Brain microvascular endothelial cell (primary cell): ENCODE measurements around the gene ASIP.
"Not testable (repeated sequence)": the region's sequence is repeated elsewhere in the genome, so short reads cannot be mapped to it uniquely, and the experiment has no call there.

ENCODE experiments used
- DNase-seq: peaks from one replicate; pipeline ENCODE4 v3.0.0-alpha.2; 2020
- H3K27ac ChIP-seq: fragments of 250-450 bp; sonication (Bioruptor Pico); 2 replicates; pipeline ENCODE4 v1.5.1; 2020; ENCODE audit warnings: mild to moderate bottlenecking, moderate library complexity
- H3K27me3 ChIP-seq: fragments of 250-450 bp; sonication (Bioruptor Pico); replicated peaks from 2 replicates; pipeline ENCODE4 v1.5.1; 2020; ENCODE audit warnings: mild to moderate bottlenecking
- H3K36me3 ChIP-seq: fragments of 250-450 bp; sonication (Bioruptor Pico); replicated peaks from 2 replicates; pipeline ENCODE4 v1.5.1; 2020; ENCODE audit warnings: mild to moderate bottlenecking
- H3K4me3 ChIP-seq: 2 replicates; pipeline ENCODE4 v1.5.1; 2011; ENCODE audit warnings: low read depth, mild to moderate bottlenecking, control low read depth, low read length, moderate library complexity
- CTCF ChIP-seq: IDR thresholded peaks from 2 replicates; pipeline ENCODE4 v1.5.1; 2011; ENCODE audit warnings: low read depth, mild to moderate bottlenecking, moderate library complexity, low read length, control low read depth, inconsistent platforms; ENCODE audit errors: missing control alignments
- in situ Hi-C: cut with HindIII; loops from 2 replicates; pipeline ENCODE4 v1.10.0; 2017; ENCODE audit warnings: low sequenced_read_pairs, low pct_ligation_motif_present

The ASIP gene

DNA sequence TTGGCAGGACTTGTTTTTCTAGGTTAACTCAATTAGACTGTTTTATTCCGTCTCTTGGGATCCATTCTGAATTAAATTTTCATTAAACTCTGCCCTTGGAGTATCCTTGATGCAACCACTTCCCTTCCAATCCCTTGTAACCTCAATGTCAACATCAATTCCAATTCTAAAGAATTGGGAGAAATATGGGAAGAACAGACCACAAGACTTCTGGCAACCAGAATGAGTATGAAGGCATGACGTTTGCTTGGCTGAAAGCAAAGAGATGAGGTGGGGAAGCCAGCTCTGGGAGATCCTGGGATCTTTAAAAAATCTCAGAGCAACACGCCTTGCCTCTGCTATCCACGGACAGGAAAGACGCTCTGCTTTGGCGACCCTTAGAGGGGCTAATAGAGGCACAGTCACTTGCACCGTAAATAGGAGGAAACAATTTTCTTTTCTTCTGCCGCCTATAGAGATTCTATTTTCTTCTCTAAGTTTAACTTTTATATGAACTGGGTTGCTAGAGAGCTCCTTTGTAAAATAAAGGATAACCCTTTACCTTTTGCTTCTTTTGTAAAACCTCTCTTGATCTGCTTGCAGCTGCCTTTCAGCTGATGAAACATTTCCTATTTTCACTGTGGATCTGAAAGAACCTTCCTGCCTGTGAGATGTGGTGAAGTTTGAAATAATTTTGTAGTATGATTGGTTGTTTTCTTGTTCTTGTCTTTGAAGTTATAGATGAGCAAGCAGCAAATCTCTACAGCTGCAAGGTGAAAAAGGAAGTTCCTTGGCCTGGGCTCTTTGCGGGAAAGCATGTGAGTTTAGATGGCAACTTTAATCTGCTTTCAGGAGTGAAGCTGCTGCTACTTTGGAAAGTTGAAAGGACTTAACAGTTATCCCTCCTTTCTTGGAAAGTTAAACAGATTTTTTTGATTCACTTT, at the start of gene ASIP:
ASIP (plus strand) TSS at position 731 of the 923 bp plus-strand sequence. CDS start 18,952 bp downstream, outside the sequence.
- Histone ChIP-seq H3K27ac (no peak within 1 kb of the TSS), H3K4me3 (no peak within 1 kb of the TSS), H3K36me3 (no peaks in the 10 kb centered on the region), H3K27me3 (peaks cover 4% of the 10 kb centered on the region)
- TF ChIP-seq CTCF: no peak
- DNase-seq: no peak
- in situ Hi-C loops: no loop called here

DNA sequence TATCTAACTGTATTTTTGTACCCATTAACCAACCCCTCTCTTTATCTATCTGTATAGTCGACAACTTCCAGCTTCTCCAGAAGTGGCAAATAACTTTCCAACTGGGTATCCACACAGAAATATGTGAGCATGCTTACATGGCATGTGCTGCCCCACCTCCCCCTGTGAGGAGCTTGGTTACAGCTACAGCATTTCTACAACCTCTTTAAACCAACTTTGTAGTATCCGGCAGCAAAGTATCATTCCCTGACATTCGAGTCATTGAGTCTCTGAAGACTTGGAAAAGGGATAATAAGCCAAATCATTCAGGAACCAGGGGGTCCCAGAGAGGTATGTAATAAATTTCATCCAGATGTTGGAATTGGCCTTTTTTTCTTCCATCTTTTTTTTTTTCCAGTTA, 48.2 kb upstream of the ASIP start:
- in situ Hi-C loops: no loop called here
- Histone ChIP-seq H3K27me3 (peaks cover 1% of the 10 kb centered on the region), H3K27ac (no peak overlapping the region), H3K36me3 (no peaks in the 10 kb centered on the region), H3K4me3 (no peak overlapping the region)
- no peak for DNase-seq
- no peak for TF ChIP-seq CTCF

DNA sequence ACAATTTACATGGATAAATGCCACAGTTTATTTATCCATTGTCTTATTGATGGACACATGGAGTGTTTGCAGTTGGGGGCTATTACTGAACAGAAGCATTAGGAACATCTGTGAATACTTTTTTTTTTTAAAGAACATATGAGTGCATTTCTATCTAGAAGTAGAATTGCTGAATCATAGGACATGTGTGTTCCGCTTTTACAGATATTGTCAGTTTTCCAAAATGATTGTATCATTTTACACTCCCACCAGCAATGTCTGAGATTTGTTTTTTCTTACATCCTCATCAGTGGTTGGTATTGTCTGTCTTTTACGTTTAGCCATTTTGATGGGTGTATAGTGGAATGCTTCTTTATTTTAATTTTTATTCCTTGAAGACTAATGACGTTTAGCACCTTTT, 42.0 kb upstream of the ASIP start:
- Histone ChIP-seq H3K4me3 (no peak overlapping the region), H3K36me3 (no peaks in the 10 kb centered on the region), H3K27me3 (peaks cover 5% of the 10 kb centered on the region), H3K27ac (no peak overlapping the region)
- in situ Hi-C loops: no loop called here
- TF ChIP-seq CTCF: no peak
- no peak for DNase-seq

DNA sequence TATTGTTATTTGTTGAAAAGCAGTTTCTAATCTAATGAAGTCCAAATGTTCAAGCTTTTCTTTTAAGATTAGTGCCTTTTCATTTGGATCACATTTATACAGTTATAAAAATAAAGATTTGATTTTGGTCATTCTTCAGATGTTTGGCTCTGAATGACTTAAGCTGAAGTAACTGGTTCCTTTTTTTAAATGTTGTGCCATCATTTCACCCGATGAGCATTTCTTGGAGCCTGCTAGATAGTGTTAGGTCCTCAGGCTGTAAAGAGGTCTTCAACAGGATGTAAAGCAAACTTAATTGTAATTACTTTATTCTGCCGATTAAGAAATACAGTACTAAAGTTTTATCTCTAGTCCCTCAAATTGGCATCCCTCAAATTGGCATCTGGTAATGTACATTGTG, 41.2 kb upstream of the ASIP start:
- no peak for TF ChIP-seq CTCF
- DNase-seq: no peak
- in situ Hi-C loops: no loop called here
- H3K27ac ChIP-seq: no peak overlapping the region
- no peaks in the 10 kb centered on the region for H3K36me3 ChIP-seq
- peaks cover 5% of the 10 kb centered on the region for H3K27me3 ChIP-seq
- no peak overlapping the region for H3K4me3 ChIP-seq

- in situ Hi-C loops: no loop called here
- H3K27me3 ChIP-seq: peaks cover 5% of the 10 kb centered on the region
- no peak overlapping the region for H3K27ac ChIP-seq
- H3K36me3 ChIP-seq: no peaks in the 10 kb centered on the region
- DNase-seq: no peak
- no peak overlapping the region for H3K4me3 ChIP-seq
- no peak for TF ChIP-seq CTCF
These were observed 39.7 kb upstream of the ASIP start for GRCh38 chr20:34201531-34201930.

GRCh38 chr20:34205172-34205880, 35.9 kb upstream of the ASIP start:
- not testable (repeated sequence) for H3K4me3 ChIP-seq

More at GRCh38 chr20:34205172-34205880, 35.9 kb upstream of the ASIP start:
- H3K27ac ChIP-seq, DNase-seq, in situ Hi-C loops, H3K36me3 ChIP-seq, H3K27me3 ChIP-seq: not testable (repeated sequence)
